IMR-90 (cell line): ENCODE results near the gene ARHGAP15. TPM values are rescaled to one million over a fixed set of nuclear protein-coding genes. Genes with fewer than 3 reads are reported as not detected.

Source experiments
- ATAC-seq: fragments of 200-7000 bp; cut with Tn5 transposase; 2 replicates; pipeline ENCODE4 v1.9.1; 2020; ENCODE audit warnings: low read depth, mild to moderate bottlenecking, moderate library complexity
- BruUV-seq: library from RNA; stranded (reverse); fragments of 400-500 nt; replicated peaks from 2 replicates; lab custom pipeline; 2021; lab: Mats Ljungman, UMichigan
- CTCF ChIA-PET: fragments of 300-600 bp; formaldehyde crosslinking; extraction: SDS; loops from one replicate; lab custom pipeline; 2021; ENCODE audit warnings: antibody characterized with exemption; lab: Yijun Ruan, JAX
- POLR2A ChIA-PET: fragments of 300-600 bp; sonication (Branson Sonifier 250); formaldehyde crosslinking; loops from one replicate; lab custom pipeline; 2022; ENCODE audit warnings: antibody characterized with exemption; ENCODE audit not compliant: unreplicated experiment; lab: Charles Lee
- DNase-seq: peaks from one replicate; pipeline ENCODE4 v3.0.0; 2013
- H2AFZ ChIP-seq: replicated peaks from 2 replicates; pipeline ENCODE3; 2013; ENCODE audit warnings: low read length, mild to moderate bottlenecking; ENCODE audit not compliant: poor library complexity
- H2AK5ac ChIP-seq: 2 replicates; pipeline ENCODE4 v1.6.1; 2013; ENCODE audit warnings: low read depth, low read length, inconsistent platforms
- H2AK9ac ChIP-seq: replicated peaks from 2 replicates; pipeline ENCODE3; 2013; ENCODE audit warnings: mild to moderate bottlenecking, low read depth, low read length, moderate library complexity; ENCODE audit not compliant: poor library complexity
- H2BK120ac ChIP-seq: 2 replicates; pipeline ENCODE4 v1.6.1; 2013; ENCODE audit warnings: low read depth, low read length, inconsistent platforms
- H2BK15ac ChIP-seq: 3 replicates; pipeline ENCODE4 v1.6.1; 2013; ENCODE audit warnings: low read depth, low read length, inconsistent platforms
- H2BK20ac ChIP-seq: 2 replicates; pipeline ENCODE4 v1.6.1; 2013; ENCODE audit warnings: low read depth, mild to moderate bottlenecking, inconsistent platforms, low read length, moderate library complexity
- H2BK5ac ChIP-seq: 2 replicates; pipeline ENCODE4 v1.6.1; 2013; ENCODE audit warnings: mild to moderate bottlenecking, low read depth, low read length, inconsistent platforms; ENCODE audit not compliant: poor library complexity, severe bottlenecking
- H3K14ac ChIP-seq: replicated peaks from 2 replicates; pipeline ENCODE4 v1.6.1; 2013; ENCODE audit warnings: low read depth, low read length, inconsistent platforms
- H3K18ac ChIP-seq: 2 replicates; pipeline ENCODE4 v1.6.1; 2013; ENCODE audit warnings: low read depth, low read length, control low read depth
- H3K23ac ChIP-seq: 2 replicates; pipeline ENCODE4 v1.6.1; 2013; ENCODE audit warnings: low read depth, low read length, inconsistent platforms
- H3K27ac ChIP-seq: 2 replicates; pipeline ENCODE4 v1.5.1; 2013; ENCODE audit warnings: mild to moderate bottlenecking, control low read depth, low read length; ENCODE audit not compliant: insufficient read depth
- H3K27me3 ChIP-seq: 2 replicates; pipeline ENCODE4 v1.6.1; 2013; ENCODE audit warnings: low read length; ENCODE audit not compliant: control insufficient read depth, insufficient read depth
- H3K36me3 ChIP-seq: 2 replicates; pipeline ENCODE4 v1.6.1; 2013; ENCODE audit warnings: low read length, mixed read lengths; ENCODE audit not compliant: control insufficient read depth, insufficient read depth
- H3K4ac ChIP-seq: 2 replicates; pipeline ENCODE4 v1.6.1; 2013; ENCODE audit warnings: low read depth, low read length, inconsistent platforms
- H3K4me1 ChIP-seq: 2 replicates; pipeline ENCODE4 v1.6.1; 2013; ENCODE audit warnings: low read length, mixed read lengths; ENCODE audit not compliant: control insufficient read depth, insufficient read depth
- H3K4me2 ChIP-seq: 2 replicates; pipeline ENCODE4 v1.6.1; 2013; ENCODE audit warnings: low read depth, mild to moderate bottlenecking, control low read depth, low read length, moderate library complexity
- H3K4me3 ChIP-seq: 2 replicates; pipeline ENCODE4 v1.5.1; 2013; ENCODE audit warnings: low read depth, mild to moderate bottlenecking, control low read depth, low read length, moderate library complexity; ENCODE audit not compliant: insufficient read depth
- H3K56ac ChIP-seq: 2 replicates; pipeline ENCODE4 v1.6.1; 2013; ENCODE audit warnings: low read length, inconsistent platforms; ENCODE audit not compliant: insufficient read depth; ENCODE audit errors: extremely low read depth
- H3K79me1 ChIP-seq, 2 experiments: 2 replicates each; pipeline ENCODE4 v1.6.1; 2013; ENCODE audit warnings: low read length in 2 of 2, inconsistent platforms in 1 of 2, low read depth in 1 of 2
- H3K9ac ChIP-seq: 2 replicates; pipeline ENCODE4 v1.6.1; 2013; ENCODE audit warnings: low read depth, low read length, control low read depth
- H3K9me1 ChIP-seq: 2 replicates; pipeline ENCODE4 v1.6.1; 2013; ENCODE audit warnings: low read length, inconsistent platforms; ENCODE audit not compliant: insufficient read depth
- H3K9me3 ChIP-seq: 2 replicates; pipeline ENCODE4 v1.6.1; 2013; ENCODE audit warnings: low read length; ENCODE audit not compliant: control insufficient read depth, insufficient read depth
- H4K20me1 ChIP-seq: 2 replicates; pipeline ENCODE4 v1.6.1; 2013; ENCODE audit warnings: low read length, inconsistent platforms; ENCODE audit not compliant: insufficient read depth
- H4K5ac ChIP-seq: 2 replicates; pipeline ENCODE4 v1.6.1; 2013; ENCODE audit warnings: mild to moderate bottlenecking, low read depth, low read length, control low read depth
- H4K8ac ChIP-seq, 2 experiments: 2 replicates each; pipeline ENCODE4 v1.6.1; 2013; ENCODE audit warnings: low read depth in 2 of 2, low read length in 2 of 2, control low read depth in 1 of 2, inconsistent platforms in 1 of 2
- H4K91ac ChIP-seq: 2 replicates; pipeline ENCODE4 v1.6.1; 2013; ENCODE audit warnings: low read depth, low read length, inconsistent platforms; ENCODE audit not compliant: insufficient read depth
- CTCF ChIP-seq: conservative IDR thresholded peaks from 2 replicates; pipeline ENCODE4 v1.5.1; 2012; ENCODE audit warnings: mild to moderate bottlenecking, low read depth, low read length, improper control_type of control experiment
- NFE2L2 ChIP-seq: fragments of 150-350 bp; IDR thresholded peaks from 2 replicates; pipeline ENCODE4 v1.6.1; 2016; ENCODE audit warnings: low read depth, mild to moderate bottlenecking, low read length
- RFX5 ChIP-seq: IDR thresholded peaks from 2 replicates; pipeline ENCODE4 v1.8.0; 2012; ENCODE audit warnings: low read depth, mild to moderate bottlenecking, low read length, moderate library complexity
- WGBS, 2 experiments: methylation state at CpG; one replicate each; pipeline versions ENCODE4 v1.1.5 to v1.1.7; 2013; ENCODE audit warnings: missing lambda C conversion rate in 2 of 2; ENCODE audit not compliant: insufficient read length in 1 of 2; ENCODE audit errors: extremely low coverage in 2 of 2; 5-methylcytosine and 5-hydroxymethylcytosine counted together
- dilution Hi-C: fragments of 300-500 bp; cut with HindIII; formaldehyde crosslinking; loops from one replicate; pipeline ENCODE4 v1.14.3; 2018; ENCODE audit warnings: low sequenced_read_pairs; ENCODE audit not compliant: unreplicated experiment
- in situ Hi-C: fragments of 300-500 bp; cut with MboI; formaldehyde crosslinking; loops from 3 replicates; pipeline ENCODE4 v1.14.3; 2019; ENCODE audit warnings: low sequenced_read_pairs, inconsistent platforms, mixed read lengths
- intact Hi-C: fragments of 100-400 bp; cut with micrococcal nuclease; formaldehyde crosslinking; loops from 2 replicates; pipeline ENCODE4 v1.10.0; 2022
- polyA plus RNA-seq, 3 experiments: library from polyadenylated mRNA; depleted of rRNA; stranded (reverse); fragments of >200 nt; gene quantifications; 2 replicates each; pipeline ENCODE4 v1.2.3, GENCODE V29; 2012; ENCODE audit warnings: low replicate concordance in 1 of 3
- total RNA-seq: library from RNA; depleted of rRNA; stranded (reverse); fragments of >200 nt; gene quantifications from 2 replicates; pipeline ENCODE4 v1.2.3, GENCODE V29; 2012

Gene ARHGAP15
- total and polyA plus RNA-seq, 2 of the 4 experiments (the other 2 are of a cell fraction): not detected

GRCh38 chr2:143640826-143641225, 511.6 kb downstream of the ARHGAP15 start:
- Histone ChIP-seq H3K27me3 (no peaks in the 10 kb centered on the region), H3K27ac (no peak overlapping the region), H3K9me3 (no peaks in the 10 kb centered on the region), H3K9me1 (no peaks in the 10 kb centered on the region), H3K14ac (no peak overlapping the region), H3K4me1 (no peaks in the 10 kb centered on the region), H2AK9ac (no peak overlapping the region), H3K36me3 (no peaks in the 10 kb centered on the region), H3K4me2 (no peak overlapping the region), H2BK120ac (no peak overlapping the region), H3K4me3 (no peak overlapping the region), H2BK5ac (no peak overlapping the region), H3K9ac (no peak overlapping the region), H2AFZ (no peak overlapping the region), H2BK15ac (no peak overlapping the region), H3K23ac (no peak overlapping the region), H4K5ac (no peak overlapping the region), H2AK5ac (no peak overlapping the region), H3K18ac (no peak overlapping the region), H3K4ac (no peak overlapping the region), H2BK20ac (no peak overlapping the region), H3K79me1 (no peaks in the 10 kb centered on the region), H4K8ac (no peak overlapping the region), H4K20me1 (no peaks in the 10 kb centered on the region), H3K56ac (no peak overlapping the region), H4K91ac (no peak overlapping the region)
- dilution Hi-C loops: no loop called here
- ChIA-PET POLR2A (no interaction called here), CTCF (no interaction called here)
- TF ChIP-seq CTCF (no peak), NFE2L2 (no peak), RFX5 (no peak)
- no TSS peak for BruUV-seq
- DNase-seq (no peak), ATAC-seq (no peak)
- intact Hi-C loops: no loop called here
- WGBS, 2 experiments: no CpG with 5 or more reads among the region's 5 CpGs
- in situ Hi-C loops: no loop called here
